ENCODE data around the gene GBF1. TPM values are rescaled to one million over a fixed set of nuclear protein-coding genes. Genes with fewer than 3 reads are reported as not detected.

Gene GBF1
- total RNA-seq, 2 donors from 2014 or later: 53.1 to 59.1 TPM

GRCh38 chr10:102408728-102409603, 163.6 kb downstream of the GBF1 start:
- Histone ChIP-seq H3K27me3 (replicated peaks; ENCODE audit: insufficient read depth) (peaks cover 6% of the 10 kb centered on the region), H3K9me3 (no peaks in the 10 kb centered on the region), H3K4me1 (replicated peaks) (no peaks in the 10 kb centered on the region), H3K27ac (no peak overlapping the region), H3K36me3 (no peaks in the 10 kb centered on the region), H3K4me3 (peak overlapping the region; percentile 22 to 36)
- intact Hi-C loops (cut with DNase I): no loop called here
- TF ChIP-seq POLR2A (IDR thresholded peaks at IDR 0.05) (no peak), POLR2AphosphoS5 (IDR thresholded peaks at IDR 0.05) (no peak)
- DNase-seq (ENCODE audit: low spot score): no peak
- 3% methylated on average over 33 of the region's 103 CpGs for WGBS

DNA sequence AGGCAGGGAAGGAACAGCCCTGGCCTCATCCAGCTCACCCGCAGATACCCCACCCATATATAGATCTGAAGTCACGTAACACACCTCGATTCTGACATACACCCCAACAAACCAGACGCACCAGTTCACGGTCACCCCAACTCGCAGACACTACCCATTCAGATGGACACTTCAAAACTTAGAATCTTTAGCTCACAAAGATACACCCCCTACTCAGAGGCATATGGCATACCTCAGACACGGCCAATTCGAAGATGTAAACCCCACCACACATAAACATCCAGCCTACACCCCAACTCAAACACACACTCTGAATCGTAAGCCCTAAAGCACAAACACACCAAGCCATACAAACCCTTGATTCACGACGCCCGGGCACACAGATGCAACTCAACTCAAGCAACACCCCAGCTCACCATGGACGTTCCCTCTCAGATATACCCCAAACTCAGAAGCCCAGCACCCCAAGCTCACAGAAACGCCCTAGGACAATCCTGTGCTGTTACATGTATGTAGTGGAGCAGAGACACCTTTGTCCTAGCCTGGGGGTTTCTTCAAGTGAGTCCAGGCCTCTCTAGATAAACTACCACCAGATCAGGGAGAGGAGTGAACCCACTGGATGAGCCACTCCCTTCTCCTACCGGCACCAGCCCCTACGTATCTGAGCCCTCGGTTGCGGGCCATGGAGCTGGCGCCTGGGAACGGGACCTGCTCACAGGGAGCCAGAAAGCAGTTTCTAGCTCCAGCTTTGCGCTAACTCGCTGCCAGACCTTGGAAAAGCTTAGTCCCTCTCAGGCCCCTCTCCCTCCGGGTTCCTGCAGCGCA, 164.5 kb downstream of the GBF1 start:
- Histone ChIP-seq H3K36me3 (no peaks in the 10 kb centered on the region), H3K27ac (no peak overlapping the region), H3K4me3 (peak overlapping the region; percentile 14 to 39), H3K4me1 (replicated peaks) (no peaks in the 10 kb centered on the region), H3K27me3 (replicated peaks; ENCODE audit: insufficient read depth) (peaks cover 9% of the 10 kb centered on the region), H3K9me3 (no peaks in the 10 kb centered on the region)
- TF ChIP-seq POLR2AphosphoS5 (IDR thresholded peaks at IDR 0.05): no peak
- TF ChIP-seq POLR2A (IDR thresholded peaks at IDR 0.05): no peak
- TF ChIP-seq CTCF (IDR thresholded peaks at IDR 0.05): no peak
- no peak for DNase-seq (ENCODE audit: low spot score)
- 27% methylated on average over 24 of the region's 24 CpGs for WGBS
- intact Hi-C loops (cut with DNase I): no loop called here

- Histone ChIP-seq H3K4me3 (peak overlapping the region; percentile 14 to 39), H3K36me3 (no peaks in the 10 kb centered on the region), H3K27me3 (replicated peaks; ENCODE audit: insufficient read depth) (peaks cover 9% of the 10 kb centered on the region), H3K27ac (no peak overlapping the region), H3K9me3 (no peaks in the 10 kb centered on the region), H3K4me1 (replicated peaks) (no peaks in the 10 kb centered on the region)
- DNase-seq (ENCODE audit: low spot score): no peak
- intact Hi-C loops (cut with DNase I): no loop called here
- no peak for TF ChIP-seq POLR2A (IDR thresholded peaks at IDR 0.05)
- no peak for TF ChIP-seq POLR2AphosphoS5 (IDR thresholded peaks at IDR 0.05)
- no peak for TF ChIP-seq CTCF (IDR thresholded peaks at IDR 0.05)
- 3% methylated on average over 43 of the region's 48 CpGs for WGBS
Observed at GRCh38 chr10:102410429-102411073, 165.2 kb downstream of the GBF1 start.

- no peak for TF ChIP-seq CTCF (IDR thresholded peaks at IDR 0.05)
- 79% methylated on average over 14 of the region's 14 CpGs for WGBS
- DNase-seq (ENCODE audit: low spot score): no peak
- Histone ChIP-seq H3K4me3 (no peak overlapping the region), H3K27me3 (replicated peaks; ENCODE audit: insufficient read depth) (peaks cover 9% of the 10 kb centered on the region), H3K4me1 (replicated peaks) (no peaks in the 10 kb centered on the region), H3K9me3 (no peaks in the 10 kb centered on the region), H3K36me3 (no peaks in the 10 kb centered on the region), H3K27ac (no peak overlapping the region)
- intact Hi-C loops (cut with DNase I): no loop called here
Observed at GRCh38 chr10:102411341-102412255, 166.3 kb downstream of the GBF1 start.
